HG03066 (cell line): ENCODE results near the gene COMMD6.

Experiments used
- ATAC-seq: cut with Tn5 transposase; IDR thresholded peaks from one replicate; pipeline ENCODE4 v1.9.1; 2021; ENCODE audit warnings: low read depth; ENCODE audit not compliant: unreplicated experiment

The COMMD6 gene

GRCh38 chr13:75486146-75487062 is 51.2 kb downstream of the COMMD6 start:
- no peak for ATAC-seq

DNA sequence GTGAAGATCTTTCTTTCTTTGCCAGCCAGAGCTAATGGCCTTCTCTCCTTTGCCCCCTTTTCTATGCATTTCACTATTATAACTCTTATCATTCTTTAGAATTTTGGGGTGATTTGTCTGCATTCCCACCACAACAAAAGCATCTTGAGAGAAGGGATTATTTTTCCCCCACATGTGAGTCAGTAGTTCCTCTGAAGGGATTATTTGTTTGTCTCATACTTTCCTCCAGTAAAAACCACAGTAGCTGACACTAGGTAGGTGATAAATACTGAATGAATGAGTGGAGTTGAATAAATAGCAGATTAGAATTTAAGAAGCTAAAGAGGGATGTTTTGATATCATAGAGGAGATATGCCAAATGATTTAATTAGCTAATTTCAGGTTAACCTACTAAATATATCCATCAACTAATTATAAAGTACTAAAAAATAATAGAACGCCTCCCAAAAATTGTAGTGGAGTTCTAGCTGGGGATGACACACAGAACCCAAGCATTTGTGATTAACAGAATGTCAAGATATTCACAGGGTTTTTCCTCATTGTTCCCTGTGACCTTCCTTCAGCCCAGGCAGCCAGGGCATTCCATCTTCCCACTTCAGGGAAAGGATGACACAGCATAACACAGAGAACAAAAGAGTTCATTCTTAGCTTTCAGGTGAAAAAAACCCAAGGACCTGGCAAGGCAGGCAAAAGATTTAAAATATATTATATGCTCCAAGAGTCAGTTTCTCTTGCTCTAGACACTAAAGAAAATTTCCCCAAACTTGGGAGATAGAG is 52.2 kb downstream of the COMMD6 start:
- no peak for ATAC-seq

DNA sequence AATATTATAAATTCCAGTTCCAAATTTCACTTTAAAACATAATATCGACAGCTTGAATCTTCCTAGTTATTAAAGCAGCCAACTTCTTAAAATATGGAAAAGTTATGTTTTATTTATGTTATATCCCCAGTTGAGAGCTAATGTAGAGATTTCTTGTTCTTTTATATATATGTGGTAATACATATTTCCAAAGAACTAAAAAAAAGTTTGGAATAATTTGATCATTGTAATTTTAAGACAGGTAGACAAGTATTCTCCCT is 54.9 kb downstream of the COMMD6 start:
- no peak for ATAC-seq

GRCh38 chr13:75482070-75482819 is 55.4 kb downstream of the COMMD6 start, which contains the start of gene TBC1D4:
TBC1D4 (minus strand) TSS chr13:75482169; CDS start chr13:75481767, 402 bp downstream.
- ATAC-seq: peak; percentile 76

GRCh38 chr13:75481176-75482069 is 56.2 kb downstream of the COMMD6 start:
- peak; percentile 24 for ATAC-seq

DNA sequence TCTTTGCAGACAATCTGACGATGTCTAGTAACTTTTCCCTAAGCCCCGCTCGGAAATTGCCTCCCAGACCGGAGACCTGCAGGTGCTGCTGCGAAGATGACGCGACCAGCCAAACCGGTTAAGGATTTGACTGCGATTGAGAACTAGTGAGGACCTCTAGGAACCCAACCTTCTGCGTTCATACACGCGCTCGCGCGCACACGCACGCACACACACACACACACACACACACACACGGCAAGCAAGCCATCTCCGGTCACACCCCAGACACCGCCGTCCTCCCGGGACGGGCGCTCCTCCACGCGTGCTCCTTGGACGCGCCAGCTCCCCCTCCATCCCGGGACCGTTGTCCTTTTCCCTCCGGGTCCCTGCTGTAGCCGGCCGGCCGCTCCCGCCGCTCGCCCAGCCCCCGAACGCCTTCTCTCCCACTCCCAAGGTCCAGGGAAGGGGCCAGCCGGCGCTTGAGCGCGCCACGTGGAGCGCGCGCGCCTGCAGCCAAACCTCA is 56.9 kb downstream of the COMMD6 start:
- ATAC-seq: no peak

DNA sequence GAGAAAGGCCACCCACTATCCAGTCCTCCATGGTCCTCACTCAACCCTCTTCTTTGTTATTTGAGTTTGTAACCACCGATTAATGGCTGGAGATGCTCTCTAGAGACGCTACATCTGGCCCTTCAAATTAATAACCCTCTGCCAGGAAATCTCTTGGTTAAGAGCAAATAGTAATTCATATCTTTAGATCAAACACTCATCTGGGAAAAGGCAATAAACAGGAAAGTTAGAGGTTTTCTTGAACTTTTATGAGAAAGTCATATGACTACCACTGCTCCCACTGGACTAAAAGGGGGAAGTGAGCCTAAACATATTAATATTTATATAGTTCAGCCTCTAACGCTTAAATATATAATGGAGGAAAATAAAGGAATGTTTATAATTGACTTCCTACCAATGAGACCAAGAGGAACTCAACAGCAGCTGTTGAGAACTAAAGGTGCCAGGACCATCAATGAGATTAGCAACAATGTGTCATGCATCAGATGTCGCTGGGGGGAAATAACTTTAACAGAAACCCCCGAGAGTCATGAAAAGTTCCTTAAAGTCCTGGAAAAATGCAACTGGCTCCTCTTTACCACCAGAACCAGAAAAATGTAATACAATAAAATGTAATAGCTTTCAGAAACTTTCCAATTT is 58.4 kb downstream of the COMMD6 start:
- ATAC-seq: no peak

- ATAC-seq: no peak
These were observed 59.0 kb downstream of the COMMD6 start for GRCh38 chr13:75478659-75479058.
